ENCODE data around the gene RBM33. TPM values are rescaled to one million over a fixed set of nuclear protein-coding genes. Genes with fewer than 3 reads are reported as not detected.

RBM33 gene
- total and polyA plus RNA-seq, 9 of the 15 experiments (the other 6 are each of a cell fraction or from before 2014, with no cell fraction given), result 4.4 to 80.7 (median 27.3) TPM

DNA sequence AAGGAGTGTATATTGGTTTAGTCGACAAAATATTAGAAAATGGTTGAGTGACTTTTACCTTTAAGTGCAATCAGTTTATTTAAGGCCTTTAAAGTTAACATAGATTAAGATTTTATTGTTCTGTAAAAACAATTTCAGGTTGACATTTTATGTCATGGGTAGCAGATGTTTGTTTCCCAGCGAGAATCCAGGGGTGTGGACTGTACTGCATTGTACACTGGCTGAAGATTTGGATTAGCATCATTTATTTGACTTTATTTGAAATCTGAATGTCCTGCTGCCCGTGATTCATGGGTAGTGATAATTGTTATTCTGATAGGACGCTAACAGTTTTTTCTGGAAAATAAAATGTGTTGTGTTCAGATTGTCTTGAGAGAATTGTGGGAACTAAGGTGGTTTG lies 39.3 kb downstream of the RBM33 start:
- Histone ChIP-seq H2AFZ (ENCODE audit: low read depth, low read length) (no peak overlapping the region), H3K4me1 (replicated peaks in 1 of 2; ENCODE audit: control insufficient read depth in 2 of 2, insufficient read depth in 2 of 2, low read length in 2 of 2) (peaks cover 0 to 29% of the 10 kb centered on the region in 2 experiments; a peak in 4 of 5 replicates), H3K4me2 (ENCODE audit: insufficient read depth, low read length) (no peak overlapping the region), H3K36me3 (ENCODE audit: control insufficient read depth, insufficient read depth, low read length) (peaks cover 72% of the 10 kb centered on the region), H3K79me2 (ENCODE audit: control insufficient read depth, insufficient read depth, low read length) (peaks cover 71% of the 10 kb centered on the region), H3K9me1 (ENCODE audit: control insufficient read depth, insufficient read depth, low read length) (peaks cover 6% of the 10 kb centered on the region), H3K4me3 (no peak overlapping the region), H4K20me1 (replicated peaks; ENCODE audit: control insufficient read depth, insufficient read depth, low read length) (peaks cover 22% of the 10 kb centered on the region), H3K9ac (ENCODE audit: insufficient read depth in 1 of 2, low read depth in 2 of 2, low read length in 2 of 2) (no peak overlapping the region), H3K9me3 (replicated peaks; ENCODE audit: control insufficient read depth, insufficient read depth, low read depth, low read length) (no peaks in the 10 kb centered on the region), H3K27ac (ENCODE audit: extremely low read depth, low read depth, low read length) (no peak overlapping the region), H3K27me3 (ENCODE audit: control insufficient read depth in 2 of 2, insufficient read depth in 2 of 2, low read length in 2 of 2) (no peaks in the 10 kb centered on the region)
- ChIA-PET CTCF (ENCODE audit: low intra/inter-chr PET ratio) (no interaction called here), POLR2A (interaction anchor here (1.0 to 1.1 kb wide), 3 partner anchors 8 to 32 kb away, joined by 3 to 4 read pairs (median 4); no protein-coding TSS in a partner anchor)
- ATAC-seq (no peak), DNase-seq (ENCODE audit: extremely low read depth in 1 of 4, low spot score in 3 of 4) (no peak), FAIRE-seq (no peak)
- BruUV-seq (replicated peaks), result no TSS peak
- 87% methylated on average over 4 of the region's 4 CpGs for WGBS (ENCODE audit: insufficient coverage, low coverage, missing lambda C conversion rate)
- in situ Hi-C loops (cut with MboI) (no loop called here), intact Hi-C loops (cut with micrococcal nuclease) (no loop called here)
- TF ChIP-seq PKNOX1 (IDR thresholded peaks at IDR 0.05), result no peak
- TF ChIP-seq PCBP1 (IDR thresholded peaks at IDR 0.05; ENCODE audit: low read depth, low read length, poor library complexity, severe bottlenecking), result no peak
- no peak for TF ChIP-seq SRSF9 (IDR thresholded peaks at IDR 0.05; ENCODE audit: borderline replicate concordance, low read depth, low read length)
- TF ChIP-seq PTRF (tag; IDR thresholded peaks at IDR 0.05), result no peak
- no peak for TF ChIP-seq ATF2 (CRISPR knock-in tag; IDR thresholded peaks at IDR 0.05)
- TF ChIP-seq GTF2A2 (tag; IDR thresholded peaks at IDR 0.05), result no peak
- TF ChIP-seq EZH2 (IDR thresholded peaks at IDR 0.05; ENCODE audit: borderline replicate concordance, low read depth, low read length), result no peak
- no peak for TF ChIP-seq ZNF324 (CRISPR knock-in tag; IDR thresholded peaks at IDR 0.05)
- no peak for TF ChIP-seq TOE1 (IDR thresholded peaks at IDR 0.05; ENCODE audit: borderline replicate concordance)
- TF ChIP-seq TOE1 (CRISPR knock-in tag; IDR thresholded peaks at IDR 0.05; ENCODE audit: borderline replicate concordance, low read depth), result no peak
- TF ChIP-seq ZNF277 (CRISPR knock-in tag; IDR thresholded peaks at IDR 0.05; ENCODE audit: borderline replicate concordance), result no peak
- no peak for TF ChIP-seq PCBP2 (IDR thresholded peaks at IDR 0.05; ENCODE audit: low read depth, low read length, poor library complexity, severe bottlenecking)
- TF ChIP-seq PREB (CRISPR knock-in tag; IDR thresholded peaks at IDR 0.05), result no peak
- TF ChIP-seq SRSF7 (optimal IDR thresholded peaks at IDR 0.05; ENCODE audit: low read depth, low read length), result no peak
- TF ChIP-seq ZC3H4 (CRISPR knock-in tag; IDR thresholded peaks at IDR 0.05; ENCODE audit: borderline replicate concordance), result no peak
- no peak for TF ChIP-seq HMG20A (CRISPR knock-in tag; conservative IDR thresholded peaks at IDR 0.05)
- no peak for TF ChIP-seq NONO (IDR thresholded peaks at IDR 0.05; ENCODE audit: low read depth in 2 of 2, low read length in 1 of 2)

Measured in K562 (cell line).